Spinal cord (tissue), 10 donors: ENCODE measurements around the gene FMNL1. TPM values are rescaled to one million over a fixed set of nuclear protein-coding genes. Genes with fewer than 3 reads are reported as not detected.
"Not testable (repeated sequence)": the region's sequence is repeated elsewhere in the genome, so short reads cannot be mapped to it uniquely, and the experiment has no call there.

Experiments
- DNase-seq, 6 donors: peaks; one replicate each; pipeline versions ENCODE4 v3.0.0 to v3.0.0-alpha.2; 2013 to 2015; ENCODE audit warnings: low spot score in 6 of 6, low read depth in 4 of 6
- H3K27ac ChIP-seq: one replicate; pipeline ENCODE4 v1.5.1; 2013; ENCODE audit warnings: low read depth, low read length, control low read depth
- H3K27me3 ChIP-seq: one replicate; pipeline ENCODE4 v1.6.1; 2013; ENCODE audit warnings: low read length; ENCODE audit not compliant: control insufficient read depth, insufficient read depth
- H3K36me3 ChIP-seq: one replicate; pipeline ENCODE4 v1.6.1; 2013; ENCODE audit warnings: low read length; ENCODE audit not compliant: control insufficient read depth, insufficient read depth
- H3K4me1 ChIP-seq: one replicate; pipeline ENCODE4 v1.6.1; 2013; ENCODE audit warnings: low read length; ENCODE audit not compliant: control insufficient read depth, insufficient read depth
- H3K4me3 ChIP-seq: one replicate; pipeline ENCODE4 v1.5.1; 2013; ENCODE audit warnings: low read depth, low read length, control low read depth
- H3K9me3 ChIP-seq: one replicate; pipeline ENCODE4 v1.6.1; 2013; ENCODE audit warnings: low read length; ENCODE audit not compliant: control insufficient read depth, insufficient read depth
- WGBS: methylation state at CpG from one replicate; pipeline ENCODE4 v1.1.5; 2013; ENCODE audit warnings: missing lambda C conversion rate; ENCODE audit not compliant: insufficient coverage; 5-methylcytosine and 5-hydroxymethylcytosine counted together
- polyA plus RNA-seq, 2 donors: library from polyadenylated mRNA; unstranded; fragments of 120-200 nt; gene quantifications; one replicate each; pipeline ENCODE4 v1.2.1, GENCODE V29; 2013; ENCODE audit not compliant: insufficient read length in 2 of 2
- total RNA-seq, 2 donors: library from RNA; depleted of rRNA in 1 of 2; stranded (reverse); fragments of 120-200 nt in 1 of 2; fragments of >200 nt in 1 of 2; gene quantifications; one replicate each; pipeline versions ENCODE4 v1.2.3 to v1.2.4, GENCODE V29; 2013 to 2014
- donor health status: healthy.

The FMNL1 gene
- total and polyA plus RNA-seq, 4 donors: 3.5 to 22.0 (median 19.6) TPM

- H3K9me3 ChIP-seq: no peaks in the 10 kb centered on the region
- no peak for DNase-seq
- H3K4me1 ChIP-seq: peaks cover 14% of the 10 kb centered on the region
- no peak overlapping the region for H3K4me3 ChIP-seq
- H3K36me3 ChIP-seq: no peaks in the 10 kb centered on the region
- H3K27ac ChIP-seq: no peak overlapping the region
- no peaks in the 10 kb centered on the region for H3K27me3 ChIP-seq
Measured at GRCh38 chr17:45195424-45195823, 26.3 kb upstream of the FMNL1 start.

- Histone ChIP-seq H3K27me3 (no peaks in the 10 kb centered on the region), H3K4me3 (no peak overlapping the region), H3K4me1 (peaks cover 11% of the 10 kb centered on the region), H3K36me3 (no peaks in the 10 kb centered on the region), H3K9me3 (no peaks in the 10 kb centered on the region), H3K27ac (peak overlapping the region; percentile 67)
- no peak for DNase-seq
- WGBS: 90% methylated on average over 5 of the region's 6 CpGs
Measured at GRCh38 chr17:45197108-45197507, 24.6 kb upstream of the FMNL1 start.

- 5% methylated on average over 12 of the region's 16 CpGs for WGBS
- Histone ChIP-seq H3K4me1 (peaks cover 11% of the 10 kb centered on the region), H3K9me3 (no peaks in the 10 kb centered on the region), H3K4me3 (peak overlapping the region; percentile 12), H3K36me3 (no peaks in the 10 kb centered on the region), H3K27me3 (no peaks in the 10 kb centered on the region), H3K27ac (peak overlapping the region; percentile 67)
- peak in 5 of 6 donors; percentile 50 to 92 (median 68) for DNase-seq
Measured at GRCh38 chr17:45197555-45198334, 23.9 kb upstream of the FMNL1 start.

- DNase-seq: no peak
- peaks cover 11% of the 10 kb centered on the region for H3K4me1 ChIP-seq
- H3K4me3 ChIP-seq: no peak overlapping the region
- H3K9me3 ChIP-seq: no peaks in the 10 kb centered on the region
- H3K36me3 ChIP-seq: no peaks in the 10 kb centered on the region
- H3K27me3 ChIP-seq: no peaks in the 10 kb centered on the region
- no peak overlapping the region for H3K27ac ChIP-seq
- WGBS: 69% methylated on average over 5 of the region's 9 CpGs
Measured at GRCh38 chr17:45200701-45201100, 21.0 kb upstream of the FMNL1 start.

GRCh38 chr17:45201457-45201856 lies 20.2 kb upstream of the FMNL1 start:
- H3K4me1 ChIP-seq: peaks cover 11% of the 10 kb centered on the region
- H3K27ac ChIP-seq: no peak overlapping the region
- DNase-seq: no peak
- no peaks in the 10 kb centered on the region for H3K27me3 ChIP-seq
- no peaks in the 10 kb centered on the region for H3K36me3 ChIP-seq
- H3K4me3 ChIP-seq: no peak overlapping the region
- WGBS: 86% methylated on average over 1 of the region's 4 CpGs
- no peaks in the 10 kb centered on the region for H3K9me3 ChIP-seq

GRCh38 chr17:45201880-45202279 lies 19.8 kb upstream of the FMNL1 start:
- H3K27me3 ChIP-seq, H3K36me3 ChIP-seq, H3K27ac ChIP-seq, DNase-seq, H3K9me3 ChIP-seq, H3K4me3 ChIP-seq: not testable (repeated sequence)
- WGBS: 85% methylated on average over 4 of the region's 6 CpGs
- peaks cover 11% of the 10 kb centered on the region for H3K4me1 ChIP-seq

GRCh38 chr17:45218895-45219661 lies 2.6 kb upstream of the FMNL1 start:
- Histone ChIP-seq H3K27ac (no peak overlapping the region), H3K4me1 (peaks cover 29% of the 10 kb centered on the region), H3K36me3 (no peaks in the 10 kb centered on the region), H3K4me3 (no peak overlapping the region), H3K9me3 (no peaks in the 10 kb centered on the region), H3K27me3 (peaks cover 32% of the 10 kb centered on the region)
- WGBS: 14% methylated on average over 11 of the region's 12 CpGs
- DNase-seq: peak; percentile 72 to 97 (median 85)

GRCh38 chr17:45220079-45220478 lies 1.6 kb upstream of the FMNL1 start:
- no peak overlapping the region for H3K4me3 ChIP-seq
- H3K36me3 ChIP-seq: no peaks in the 10 kb centered on the region
- peaks cover 35% of the 10 kb centered on the region for H3K4me1 ChIP-seq
- H3K27ac ChIP-seq: no peak overlapping the region
- WGBS: 76% methylated on average over 3 of the region's 3 CpGs
- no peaks in the 10 kb centered on the region for H3K9me3 ChIP-seq
- no peak for DNase-seq
- H3K27me3 ChIP-seq: peaks cover 32% of the 10 kb centered on the region

GRCh38 chr17:45222014-45222288 lies 266 bp downstream of the FMNL1 start:
- WGBS: 0% methylated on average over 38 of the region's 38 CpGs
- Histone ChIP-seq H3K4me3 (no peak overlapping the region), H3K4me1 (peaks cover 38% of the 10 kb centered on the region), H3K9me3 (no peaks in the 10 kb centered on the region), H3K27me3 (peaks cover 32% of the 10 kb centered on the region), H3K36me3 (no peaks in the 10 kb centered on the region), H3K27ac (no peak overlapping the region)
- DNase-seq: no peak
